Heart right ventricle (tissue), 16 donors: ENCODE results near the gene SRGN. TPM values are rescaled to one million over a fixed set of nuclear protein-coding genes. Genes with fewer than 3 reads are reported as not detected.

Experiments
- ATAC-seq, 8 donors: fragments of 200-7000 bp; cut with Tn5 transposase; one replicate each; pipeline ENCODE4 v1.9.1; 2020; ENCODE audit warnings: mild to moderate bottlenecking in 8 of 8, moderate library complexity in 8 of 8, moderate number of reproducible peaks in 1 of 8
- DNase-seq, 2 donors: peaks; one replicate each; pipeline ENCODE4 v3.0.0-alpha.2; 2020
- H3K27ac ChIP-seq, 10 donors: fragments of 200-600 bp; sonication (generic) in 2 of 10; one replicate each; pipeline versions ENCODE4 v1.5.0 to v1.8.0; 2020 to 2022; ENCODE audit warnings: mild to moderate bottlenecking in 3 of 10
- H3K27me3 ChIP-seq, 7 donors: fragments of 200-600 bp; one replicate each; pipeline ENCODE4 v1.8.0; 2021 to 2022; ENCODE audit warnings: mild to moderate bottlenecking in 2 of 7
- H3K36me3 ChIP-seq, 9 donors: fragments of 200-600 bp; sonication (generic) in 1 of 9; one replicate each; pipeline versions ENCODE4 v1.5.0 to v1.8.0; 2020 to 2022; ENCODE audit warnings: mild to moderate bottlenecking in 2 of 9
- H3K4me1 ChIP-seq, 9 donors: fragments of 200-600 bp; sonication (generic) in 1 of 9; one replicate each; pipeline versions ENCODE4 v1.5.0 to v1.8.0; 2020 to 2022; ENCODE audit warnings: mild to moderate bottlenecking in 4 of 9
- H3K4me3 ChIP-seq, 10 donors: fragments of 200-600 bp; sonication (generic) in 2 of 10; one replicate each; pipeline versions ENCODE4 v1.5.0 to v1.8.0; 2020 to 2022; ENCODE audit warnings: mild to moderate bottlenecking in 7 of 10, moderate library complexity in 2 of 10
- H3K9me3 ChIP-seq, 11 donors: fragments of 200-600 bp in 10 of 11; sonication (generic) in 2 of 11; one replicate each; pipeline versions ENCODE4 v1.5.0 to v1.8.0; 2013 to 2022; ENCODE audit warnings: mild to moderate bottlenecking in 2 of 11, control low read depth in 1 of 11, moderate library complexity in 1 of 11
- CTCF ChIP-seq, 9 donors: fragments of 200-600 bp; sonication (generic) in 2 of 9; IDR thresholded peaks; one replicate each; pipeline versions ENCODE4 v1.5.0 to v1.8.0; 2021 to 2022; ENCODE audit warnings: antibody characterized with exemption in 9 of 9, mild to moderate bottlenecking in 5 of 9, moderate library complexity in 1 of 9
- WGBS, 2 donors: extraction: QIAGEN DNeasy Blood & Tissue Kit; methylation state at CpG; one replicate each; pipeline ENCODE4 v1.1.7; 2013; ENCODE audit warnings: inconsistent platforms in 1 of 2; 5-methylcytosine and 5-hydroxymethylcytosine counted together
- intact Hi-C, 10 donors: fragments of 100-400 bp; cut with DNase I; formaldehyde crosslinking; loops; one replicate each; pipeline versions ENCODE4 v1.11.1 to v1.14.2; 2022
- polyA plus RNA-seq, 2 donors: library from polyadenylated mRNA; stranded (reverse); fragments of 200-250 nt; gene quantifications; one replicate each; pipeline ENCODE4 v1.2.3, GENCODE V29; 2013
- total RNA-seq, 10 donors: library from RNA; stranded (reverse); fragmentation: NEBNext Ultra II Directional in 3 of 10; extraction: Animal tissue kit (Norgen Biotek cat#: 25700) in 3 of 10; gene quantifications; one replicate each; pipeline versions ENCODE4 v1.2.1 to v1.2.4, GENCODE V29; 2021 to 2023
- donor health status: Arrhythmogenic right ventricular cardiomyopathy.
- donor health status: ischemic (EF 13 %, LVEDD 7.1; RV severe dilation, severe dysfunction).
- donor health status: healthy with polysubstance abuse.
- donor health status: DM: no; HTN: yes; CAD: no.
- donor health status: DM: no; HTN: no; CAD: no.
- donor health status: ischemic (EF 25% LVEDD 6.9; RV normal size, moderate dysfunction).
- donor health status: ischemic (EF 25% LVEDD 5.7; RV mildly dilated, moderate dysfunction).
- donor health status: healthy.
- donor health status: DM: yes; HTN: yes; CAD: no.
- donor health status: Ischemic cardiomyopathy.
- donor health status: ischemic (EF 35%, LVEDD 5.7; RV mildly dilated, moderate dysfunction).
- donor health status: nonischemic (EF 11% LVEDD 7.7; RV severe dilation, severe dysfunction).
- donor health status: DM: yes; HTN: yes; CAD: no.
- donor health status: PGD.
- donor health status: ischemic (EF 29% LVEDD 5.4; RV normal size, mild dysfunction).
- donor health status: nonischemic (EF 23%, LVEDD 6.1; RV moderate dilation, normal function).

The SRGN gene
- total and polyA plus RNA-seq, 12 donors = 23.1 to 156 (median 51.8) TPM

GRCh38 chr10:69142983-69143382, 55.1 kb downstream of the SRGN start:
- no peaks in the 10 kb centered on the region for H3K27me3 ChIP-seq
- no peak overlapping the region for H3K27ac ChIP-seq
- no peaks in the 10 kb centered on the region for H3K9me3 ChIP-seq
- DNase-seq (no peak), ATAC-seq (no peak)
- H3K4me1 ChIP-seq = peaks cover 0 to 13% (median 0%) of the 10 kb centered on the region in 9 donors
- peaks cover 0 to 14% (median 2%) of the 10 kb centered on the region in 9 donors for H3K36me3 ChIP-seq
- WGBS, 2 donors = 62 to 81% methylated on average over 3 of the region's 3 CpGs
- H3K4me3 ChIP-seq = no peak overlapping the region
- intact Hi-C loops = no loop called here
- no peak for TF ChIP-seq CTCF (IDR thresholded peaks at IDR 0.05)

GRCh38 chr10:69145329-69145728, 57.4 kb downstream of the SRGN start:
- ATAC-seq (no peak), DNase-seq (no peak)
- Histone ChIP-seq H3K9me3 (no peaks in the 10 kb centered on the region), H3K4me1 (peaks cover 0 to 13% (median 0%) of the 10 kb centered on the region in 9 donors), H3K4me3 (no peak overlapping the region), H3K27ac (no peak overlapping the region), H3K36me3 (peaks cover 0 to 14% (median 0%) of the 10 kb centered on the region in 9 donors), H3K27me3 (no peaks in the 10 kb centered on the region)
- intact Hi-C loops = no loop called here
- WGBS, 2 donors = 96 to 100% methylated on average over 1 of the region's 1 CpG
- TF ChIP-seq CTCF (IDR thresholded peaks at IDR 0.05) = no peak

GRCh38 chr10:69145864-69146263, 58.0 kb downstream of the SRGN start:
- WGBS, 2 donors = 98 to 99% methylated on average over 8 of the region's 8 CpGs
- peaks cover 0 to 13% (median 0%) of the 10 kb centered on the region in 9 donors for H3K4me1 ChIP-seq
- H3K4me3 ChIP-seq = no peak overlapping the region
- no peak for TF ChIP-seq CTCF (IDR thresholded peaks at IDR 0.05)
- no peaks in the 10 kb centered on the region for H3K9me3 ChIP-seq
- no peak overlapping the region for H3K27ac ChIP-seq
- no peak for DNase-seq
- H3K36me3 ChIP-seq = peaks cover 0 to 14% (median 0%) of the 10 kb centered on the region in 9 donors
- no peaks in the 10 kb centered on the region for H3K27me3 ChIP-seq
- intact Hi-C loops = no loop called here
- ATAC-seq = no peak

- 51 to 62% methylated on average over 2 of the region's 2 CpGs for WGBS, 2 donors
- Histone ChIP-seq H3K9me3 (no peaks in the 10 kb centered on the region), H3K27ac (no peak overlapping the region), H3K4me3 (no peak overlapping the region), H3K36me3 (peaks cover 0 to 9% (median 0%) of the 10 kb centered on the region in 9 donors), H3K27me3 (no peaks in the 10 kb centered on the region), H3K4me1 (peaks cover 0 to 13% (median 0%) of the 10 kb centered on the region in 9 donors)
- DNase-seq = no peak
- TF ChIP-seq CTCF (IDR thresholded peaks at IDR 0.05) = no peak
- no peak for ATAC-seq
- intact Hi-C loops = no loop called here
These were observed 58.9 kb downstream of the SRGN start for GRCh38 chr10:69146759-69147158.
